Measurements from ENCODE around the gene MRPL17. TPM values are rescaled to one million over a fixed set of nuclear protein-coding genes. Genes with fewer than 3 reads are reported as not detected.

Gene MRPL17
- total RNA-seq, 1 experiment from 2014 or later, result 75.0 TPM

DNA sequence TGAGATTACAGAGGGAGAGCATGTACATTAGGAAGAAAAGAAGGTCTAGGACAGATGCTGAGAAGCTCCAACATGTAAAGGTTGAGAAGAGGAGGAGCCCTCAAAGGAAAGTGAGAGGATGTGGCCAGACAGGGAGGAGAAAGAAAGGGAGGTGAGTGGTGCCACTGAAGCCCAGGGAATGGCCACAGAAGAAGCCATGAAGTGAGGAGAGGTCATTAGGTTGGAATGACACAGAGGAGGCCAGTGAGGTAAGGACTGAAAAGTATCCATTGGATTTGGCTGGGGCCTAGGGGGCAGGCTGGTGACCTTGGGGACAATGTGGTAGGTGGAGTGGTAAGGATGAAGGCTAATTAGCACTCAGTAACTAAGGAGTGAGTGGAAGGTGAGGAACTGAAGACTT, 24.5 kb downstream of the MRPL17 start:
- H4K20me1 ChIP-seq (ENCODE audit: insufficient read depth), result no peaks in the 10 kb centered on the region

GRCh38 chr11:6657346-6657745, 25.8 kb downstream of the MRPL17 start:
- H3K79me2 ChIP-seq (ENCODE audit: insufficient read depth, low read length), result no peaks in the 10 kb centered on the region
- H3K4me3 ChIP-seq (replicated peaks in 1 of 2; ENCODE audit: low read depth in 1 of 2, low read length in 2 of 2), result no peak overlapping the region
- intact Hi-C loops (cut with micrococcal nuclease), result no loop called here
- H3K9me3 ChIP-seq (ENCODE audit: control insufficient read depth in 1 of 2, insufficient read depth in 1 of 2, low read depth in 1 of 2, low read length in 2 of 2), result no peaks in the 10 kb centered on the region
- POLR2A ChIA-PET, result interaction anchor here (1.0 kb wide), 1 partner anchor 26 kb away, joined by 3 read pairs; the partner anchor contains the start of gene MRPL17
- H3K4me2 ChIP-seq (ENCODE audit: low read length), result no peak overlapping the region
- no peaks in the 10 kb centered on the region for H3K36me3 ChIP-seq (ENCODE audit: control insufficient read depth in 1 of 2, insufficient read depth in 2 of 2, low read length in 2 of 2)
- no peak overlapping the region for H3K27ac ChIP-seq (ENCODE audit: low read depth, low read length)
- no peaks in the 10 kb centered on the region for H3K4me1 ChIP-seq (ENCODE audit: control insufficient read depth in 1 of 2, insufficient read depth in 2 of 2, low read length in 2 of 2)
- peaks cover 6% of the 10 kb centered on the region; the same call in 1 of the 2 replicates for H3K27me3 ChIP-seq (ENCODE audit: insufficient read depth, low read length)
- CTCF ChIA-PET, result interaction anchor here (0.9 to 1.5 kb wide), 3 partner anchors 11 to 294 kb away, joined by 3 to 5 read pairs (median 3); no protein-coding TSS in a partner anchor
- H3K9me2 ChIP-seq (ENCODE audit: insufficient read depth), result no peaks in the 10 kb centered on the region
- no peak overlapping the region for H2AFZ ChIP-seq (ENCODE audit: low read depth, low read length, poor library complexity, severe bottlenecking)
- BruUV-seq (replicated peaks), result no TSS peak
- ATAC-seq (no peak), DNase-seq (ENCODE audit: low read depth, low spot score) (no peak)
- RAD21 ChIA-PET (ENCODE audit: low non-redundant PET in 1 of 2, low total read pairs in 2 of 2, uncharacterized antibody in 2 of 2, unreplicated experiment in 2 of 2), result no interaction called here
- no peaks in the 10 kb centered on the region for H4K20me1 ChIP-seq (ENCODE audit: insufficient read depth)
- H3K9ac ChIP-seq (ENCODE audit: low read length), result no peak overlapping the region
- TF ChIP-seq FOSL1 (IDR thresholded peaks at IDR 0.05; ENCODE audit: low read depth), result no peak
- no peak for TF ChIP-seq ZNF274 (IDR thresholded peaks at IDR 0.05; ENCODE audit: low read depth, low read length)
- TF ChIP-seq MAX (IDR thresholded peaks at IDR 0.05), result no peak
- TF ChIP-seq TCF7L2 (IDR thresholded peaks at IDR 0.05; ENCODE audit: borderline replicate concordance, extremely low read depth, insufficient read depth, insufficient read length), result no peak
- no peak for TF ChIP-seq RAD21 (IDR thresholded peaks at IDR 0.05; ENCODE audit: low read depth)
- TF ChIP-seq, protein P1, sequence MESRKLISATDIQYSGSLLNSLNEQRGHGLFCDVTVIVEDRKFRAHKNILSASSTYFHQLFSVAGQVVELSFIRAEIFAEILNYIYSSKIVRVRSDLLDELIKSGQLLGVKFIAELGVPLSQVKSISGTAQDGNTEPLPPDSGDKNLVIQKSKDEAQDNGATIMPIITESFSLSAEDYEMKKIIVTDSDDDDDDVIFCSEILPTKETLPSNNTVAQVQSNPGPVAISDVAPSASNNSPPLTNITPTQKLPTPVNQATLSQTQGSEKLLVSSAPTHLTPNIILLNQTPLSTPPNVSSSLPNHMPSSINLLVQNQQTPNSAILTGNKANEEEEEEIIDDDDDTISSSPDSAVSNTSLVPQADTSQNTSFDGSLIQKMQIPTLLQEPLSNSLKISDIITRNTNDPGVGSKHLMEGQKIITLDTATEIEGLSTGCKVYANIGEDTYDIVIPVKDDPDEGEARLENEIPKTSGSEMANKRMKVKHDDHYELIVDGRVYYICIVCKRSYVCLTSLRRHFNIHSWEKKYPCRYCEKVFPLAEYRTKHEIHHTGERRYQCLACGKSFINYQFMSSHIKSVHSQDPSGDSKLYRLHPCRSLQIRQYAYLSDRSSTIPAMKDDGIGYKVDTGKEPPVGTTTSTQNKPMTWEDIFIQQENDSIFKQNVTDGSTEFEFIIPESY (IDR thresholded peaks at IDR 0.05; ENCODE audit: extremely low read depth, insufficient replicate concordance, low read length), result no peak
- TF ChIP-seq ZFX (IDR thresholded peaks at IDR 0.05), result no peak
- no peak for TF ChIP-seq CEBPB (IDR thresholded peaks at IDR 0.05; ENCODE audit: low read depth)
- TF ChIP-seq POLR2A (IDR thresholded peaks at IDR 0.05; ENCODE audit: borderline replicate concordance, extremely low read depth, insufficient read depth, insufficient read length), result no peak
- TF ChIP-seq EGR1 (IDR thresholded peaks at IDR 0.05; ENCODE audit: low read depth), result no peak
- no peak for TF ChIP-seq ELF1 (IDR thresholded peaks at IDR 0.05; ENCODE audit: borderline replicate concordance, low read depth)
- TF ChIP-seq EZH2phosphoT487 (IDR thresholded peaks at IDR 0.05; ENCODE audit: borderline replicate concordance), result no peak
- no peak for TF ChIP-seq YY1 (IDR thresholded peaks at IDR 0.05; ENCODE audit: extremely low read depth, insufficient replicate concordance, low read depth, low read length)
- no peak for TF ChIP-seq SIN3A (IDR thresholded peaks at IDR 0.05; ENCODE audit: low read depth)
- no peak for TF ChIP-seq EZH2 (IDR thresholded peaks at IDR 0.05)
- TF ChIP-seq JUND (IDR thresholded peaks at IDR 0.05), result no peak

More for the DNA sequence above, 24.5 kb downstream of the MRPL17 start:
- RAD21 ChIA-PET (ENCODE audit: low non-redundant PET in 1 of 2, low total read pairs in 2 of 2, uncharacterized antibody in 2 of 2, unreplicated experiment in 2 of 2), result no interaction called here
- Histone ChIP-seq H2AFZ (ENCODE audit: low read depth, low read length, poor library complexity, severe bottlenecking) (no peak overlapping the region), H3K4me3 (replicated peaks in 1 of 2; ENCODE audit: low read depth in 1 of 2, low read length in 2 of 2) (no peak overlapping the region), H3K27me3 (ENCODE audit: insufficient read depth, low read length) (peaks cover 6% of the 10 kb centered on the region; the same call in 1 of the 2 replicates), H3K27ac (ENCODE audit: low read depth, low read length) (no peak overlapping the region), H3K36me3 (ENCODE audit: control insufficient read depth in 1 of 2, insufficient read depth in 2 of 2, low read length in 2 of 2) (no peaks in the 10 kb centered on the region), H3K79me2 (ENCODE audit: insufficient read depth, low read length) (no peaks in the 10 kb centered on the region), H3K9ac (ENCODE audit: low read length) (no peak overlapping the region), H3K4me2 (ENCODE audit: low read length) (no peak overlapping the region), H3K4me1 (ENCODE audit: control insufficient read depth in 1 of 2, insufficient read depth in 2 of 2, low read length in 2 of 2) (no peaks in the 10 kb centered on the region), H3K9me3 (ENCODE audit: control insufficient read depth in 1 of 2, insufficient read depth in 1 of 2, low read depth in 1 of 2, low read length in 2 of 2) (no peaks in the 10 kb centered on the region), H3K9me2 (ENCODE audit: insufficient read depth) (no peaks in the 10 kb centered on the region)
- POLR2A ChIA-PET, result no interaction called here
- CTCF ChIA-PET, result interaction anchor here (1.2 to 1.5 kb wide), 2 partner anchors 9 to 295 kb away, joined by 3 read pairs; no protein-coding TSS in a partner anchor
- intact Hi-C loops (cut with micrococcal nuclease), result no loop called here
- no peak for TF ChIP-seq SIN3A (IDR thresholded peaks at IDR 0.05; ENCODE audit: low read depth)
- no peak for TF ChIP-seq FOSL1 (IDR thresholded peaks at IDR 0.05; ENCODE audit: low read depth)
- no peak for TF ChIP-seq EGR1 (IDR thresholded peaks at IDR 0.05; ENCODE audit: low read depth)
- TF ChIP-seq CBX3 (IDR thresholded peaks at IDR 0.05; ENCODE audit: low read depth), result no peak
- TF ChIP-seq POLR2AphosphoS5 (IDR thresholded peaks at IDR 0.05; ENCODE audit: low read depth, low read length), result no peak
- TF ChIP-seq POLR2A (IDR thresholded peaks at IDR 0.05; ENCODE audit: borderline replicate concordance, extremely low read depth, insufficient read depth, insufficient read length), result no peak
- TF ChIP-seq MAX (IDR thresholded peaks at IDR 0.05), result no peak
- no peak for TF ChIP-seq ZNF274 (IDR thresholded peaks at IDR 0.05; ENCODE audit: low read depth, low read length)
- TF ChIP-seq RAD21 (IDR thresholded peaks at IDR 0.05; ENCODE audit: low read depth), result no peak
- no peak for DNase-seq (ENCODE audit: low read depth, low spot score)
- ATAC-seq, result no peak
- no TSS peak for BruUV-seq (replicated peaks)
